NCI-H1048 (cell line): ENCODE results near the gene TOP3B.

ENCODE experiments used
- DNase-seq: peaks from one replicate; lab custom pipeline; 2025; lab: John Stamatoyannopoulos, UW

TOP3B gene

GRCh38 chr22:21982338-21982965 lies at the start of gene TOP3B:
TOP3B (minus strand) TSS chr22:21982787; CDS start chr22:21975709, 7,078 bp downstream.
- DNase-seq, result peak; percentile 62

GRCh38 chr22:22031183-22031945 lies 48.8 kb upstream of the TOP3B start:
- no peak for DNase-seq

- DNase-seq, result no peak
These were observed 48.1 kb upstream of the TOP3B start for GRCh38 chr22:22030493-22031182.

GRCh38 chr22:22027955-22028354 lies 45.4 kb upstream of the TOP3B start:
- no peak for DNase-seq

GRCh38 chr22:22026157-22026831 lies 43.7 kb upstream of the TOP3B start:
- no peak for DNase-seq

- DNase-seq, result no peak
These were observed 43.0 kb upstream of the TOP3B start for GRCh38 chr22:22025320-22026156.

GRCh38 chr22:22024440-22024839 lies 41.9 kb upstream of the TOP3B start:
- no peak for DNase-seq

- DNase-seq, result no peak
These were observed 41.1 kb upstream of the TOP3B start for GRCh38 chr22:22023581-22024137.

- no peak for DNase-seq
These were observed 40.5 kb upstream of the TOP3B start for GRCh38 chr22:22022947-22023534.

- no peak for DNase-seq
These were observed 39.8 kb upstream of the TOP3B start for GRCh38 chr22:22022255-22022840.

GRCh38 chr22:22021162-22021750 lies 38.7 kb upstream of the TOP3B start:
- DNase-seq, result no peak

GRCh38 chr22:22020425-22020852 lies 37.9 kb upstream of the TOP3B start:
- no peak for DNase-seq

- no peak for DNase-seq
These were observed 37.3 kb upstream of the TOP3B start for GRCh38 chr22:22019659-22020424.

- DNase-seq, result no peak
These were observed 36.5 kb upstream of the TOP3B start for GRCh38 chr22:22018825-22019658.

- no peak for DNase-seq
These were observed 33.0 kb upstream of the TOP3B start for GRCh38 chr22:22015631-22016030.

GRCh38 chr22:22014285-22014659 lies 31.7 kb upstream of the TOP3B start:
- no peak for DNase-seq

- no peak for DNase-seq
These were observed 31.1 kb upstream of the TOP3B start for GRCh38 chr22:22013559-22014284.

GRCh38 chr22:22011964-22012363 lies 29.4 kb upstream of the TOP3B start:
- DNase-seq, result no peak
